GM19023 (cell line): ENCODE data around the gene CSNK1D.

Source experiments
- ATAC-seq: cut with Tn5 transposase; IDR thresholded peaks from one replicate; pipeline ENCODE4 v1.9.1; 2021; ENCODE audit warnings: mild to moderate bottlenecking, moderate library complexity; ENCODE audit not compliant: unreplicated experiment

CSNK1D gene

DNA sequence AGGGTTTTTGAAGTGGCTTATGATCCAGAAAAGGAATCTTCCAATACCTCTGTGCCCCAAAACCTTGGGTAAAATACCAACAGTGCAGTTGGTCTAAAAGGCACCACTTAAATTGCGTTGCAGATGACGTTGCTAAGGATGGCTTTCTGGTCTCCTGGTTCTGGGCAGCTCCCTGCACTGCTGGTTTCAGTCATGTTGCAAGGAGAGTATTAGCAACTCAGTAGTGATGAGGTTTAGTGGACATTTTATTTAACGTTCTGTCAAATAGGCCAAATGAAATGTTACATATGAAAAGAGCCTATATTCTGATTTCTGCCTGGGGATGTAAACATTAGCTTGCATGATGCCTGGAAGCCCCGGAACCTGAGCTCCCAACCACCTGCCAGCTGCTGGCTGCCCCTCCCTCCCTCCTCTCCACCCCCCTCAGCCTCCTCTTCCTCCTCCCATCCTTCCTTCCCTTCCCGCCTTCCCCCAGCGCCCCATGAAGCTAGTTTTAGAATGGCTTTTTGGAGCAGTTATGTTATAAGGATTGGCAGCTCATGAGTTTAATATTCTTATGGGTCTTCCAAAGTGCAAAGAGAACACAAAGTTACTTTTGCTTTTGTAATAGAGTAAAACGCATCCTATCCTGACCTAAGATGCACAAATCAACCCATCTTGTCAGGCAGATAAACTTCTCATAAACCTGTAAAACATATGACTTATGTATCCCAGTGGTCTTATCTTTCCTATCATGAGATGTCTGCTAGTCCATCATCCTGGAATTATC is 23.2 kb upstream of the CSNK1D start:
- no peak for ATAC-seq

- ATAC-seq: no peak
Observed at GRCh38 chr17:82295472-82295814, 21.9 kb upstream of the CSNK1D start.

GRCh38 chr17:82294064-82294773 is 20.7 kb upstream of the CSNK1D start:
- no peak for ATAC-seq

- peak; percentile 99 for ATAC-seq
Observed at GRCh38 chr17:82292251-82293154, 19.0 kb upstream of the CSNK1D start.

- ATAC-seq: no peak
Observed at GRCh38 chr17:82291582-82292250, 18.2 kb upstream of the CSNK1D start.

DNA sequence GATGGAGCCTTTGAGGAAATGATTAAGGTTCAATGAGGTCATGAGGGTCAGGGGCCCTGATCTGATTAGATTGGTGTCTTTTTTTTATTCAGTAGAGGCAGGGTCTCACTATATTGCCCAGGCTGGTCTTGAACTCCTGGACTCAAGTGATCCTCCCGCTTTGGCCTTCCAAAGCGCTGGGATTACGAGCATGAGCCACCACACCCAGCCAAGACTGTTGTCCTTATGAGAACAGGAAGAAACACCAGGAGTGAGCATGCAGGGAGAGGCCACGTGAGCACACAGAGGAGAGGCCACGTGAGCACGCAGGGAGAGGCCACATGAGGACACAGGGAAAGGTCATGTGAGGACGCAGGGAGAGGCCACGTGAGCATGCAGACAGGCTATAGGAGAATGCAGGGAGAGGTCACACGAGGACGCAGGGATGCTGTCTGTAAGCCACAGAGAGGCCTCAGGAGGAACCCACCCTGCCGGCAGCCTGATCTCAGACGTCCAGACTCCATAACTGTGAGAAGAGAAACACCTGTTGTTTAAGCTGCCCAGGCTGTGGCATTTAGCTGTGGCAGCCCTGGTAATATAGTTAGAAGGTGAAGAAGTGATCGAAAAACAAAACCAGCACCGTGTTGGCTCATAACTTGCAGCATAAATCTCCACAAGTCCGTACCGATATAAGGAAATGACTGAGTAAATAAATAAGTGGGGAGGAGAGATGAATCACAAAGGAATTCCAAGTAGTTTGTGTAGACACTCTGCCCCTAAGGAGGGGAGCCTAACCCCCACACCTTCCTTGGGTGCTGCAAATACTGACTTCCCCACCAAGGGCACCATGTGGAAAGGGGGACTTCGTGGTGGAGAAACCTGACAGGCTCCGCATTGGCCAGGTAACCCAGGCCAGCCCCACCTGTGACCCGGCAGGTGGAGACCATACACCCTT is 14.6 kb upstream of the CSNK1D start:
- no peak for ATAC-seq

- ATAC-seq: no peak
Observed at GRCh38 chr17:82287013-82287867, 13.7 kb upstream of the CSNK1D start.

DNA sequence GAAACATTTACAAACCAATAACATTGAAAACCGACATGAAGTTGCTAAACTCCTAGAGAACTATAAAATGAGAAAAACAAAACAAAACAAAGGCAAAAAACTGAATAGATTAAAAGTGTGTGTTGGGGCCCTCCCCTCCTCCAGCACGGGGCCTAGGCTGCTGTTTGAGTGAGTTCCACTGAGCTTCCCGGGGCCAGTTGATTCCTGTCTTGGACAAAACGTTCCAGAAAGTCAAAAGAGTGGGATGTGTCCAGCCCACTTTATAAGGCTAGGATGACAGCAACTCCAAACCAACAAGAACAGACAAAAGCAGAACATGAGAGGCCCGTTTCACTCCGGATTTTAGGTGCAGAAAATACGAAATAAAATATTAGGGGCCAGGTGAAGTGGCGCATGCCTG is 11.6 kb upstream of the CSNK1D start:
- no peak for ATAC-seq

GRCh38 chr17:82283208-82283749 is 9.8 kb upstream of the CSNK1D start:
- ATAC-seq: no peak

- no peak for ATAC-seq
Observed at GRCh38 chr17:82282239-82283207, 9.0 kb upstream of the CSNK1D start.

DNA sequence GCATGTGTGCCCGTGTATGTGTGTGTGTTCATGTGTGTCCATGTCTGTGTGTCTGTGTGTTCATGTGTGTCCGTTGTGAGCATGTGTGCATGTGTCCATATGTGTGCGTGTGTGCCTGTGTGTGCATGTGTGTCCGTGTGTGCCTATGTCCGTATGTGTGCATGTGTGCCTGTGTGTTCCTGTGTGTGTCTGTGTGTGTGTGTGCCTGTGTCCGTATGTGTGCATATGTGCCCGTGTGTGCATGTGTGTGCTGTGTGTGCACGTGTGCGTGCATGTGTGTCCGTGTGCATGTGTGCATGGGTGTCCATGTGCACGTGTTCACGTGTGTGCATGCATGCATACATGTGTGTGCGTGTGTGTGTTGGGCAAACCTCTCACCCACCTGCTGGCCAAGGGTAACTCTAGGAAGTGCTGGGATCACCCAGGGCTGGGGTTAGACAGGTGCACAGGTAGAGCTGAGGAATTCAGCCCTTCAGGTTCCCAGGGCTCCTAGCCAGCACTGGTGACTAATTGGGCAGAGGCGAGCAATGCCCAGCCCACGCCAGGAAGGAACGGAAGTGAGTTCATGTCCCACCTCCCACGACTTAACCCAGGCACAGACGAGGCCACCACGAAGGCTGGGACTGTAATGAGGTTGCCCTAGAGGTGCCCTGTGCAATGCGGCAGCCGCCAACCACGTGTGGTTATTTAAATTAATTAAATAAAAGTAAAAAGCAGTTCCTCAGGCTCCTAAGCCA is 8.2 kb upstream of the CSNK1D start:
- ATAC-seq: no peak

DNA sequence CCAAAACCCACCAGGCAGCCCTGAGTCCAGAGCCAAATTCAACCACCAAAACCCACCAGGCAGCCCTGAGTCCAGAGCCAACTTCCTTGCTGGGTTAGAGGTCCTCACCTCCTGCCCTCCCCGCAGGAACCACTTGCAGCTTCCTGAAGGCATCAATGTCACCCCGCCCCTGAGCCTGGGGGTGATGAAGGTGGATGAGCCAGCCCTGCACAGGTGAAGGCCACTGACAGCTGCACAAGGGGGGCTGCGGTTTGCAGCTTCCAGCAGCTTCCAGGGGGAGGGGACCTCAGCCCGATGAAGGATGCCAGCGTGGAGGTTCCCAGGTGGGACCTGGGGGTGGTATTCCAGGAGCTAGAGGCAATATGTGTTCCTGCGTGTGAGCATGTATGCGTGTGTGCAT is 7.6 kb upstream of the CSNK1D start:
- no peak for ATAC-seq

DNA sequence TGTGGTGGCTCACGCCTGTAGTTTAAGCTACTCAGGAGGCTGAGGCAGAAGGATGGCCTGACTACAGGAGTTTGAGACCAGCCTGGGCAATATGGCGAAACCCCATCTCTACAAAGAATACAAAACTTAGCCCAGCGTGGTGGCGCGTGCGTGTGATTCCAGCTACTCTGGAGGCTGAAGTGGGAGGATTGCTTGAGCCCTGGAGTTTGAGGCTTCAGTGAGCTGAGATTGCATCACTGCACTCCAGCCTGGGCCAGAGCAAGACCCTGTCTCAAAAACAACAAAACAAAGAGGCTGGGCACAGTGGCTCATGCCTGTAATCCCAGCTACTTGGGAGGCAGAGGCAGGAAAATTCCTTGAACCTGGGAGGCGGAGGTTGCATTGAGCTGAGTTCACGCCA is 7.0 kb upstream of the CSNK1D start:
- no peak for ATAC-seq

GRCh38 chr17:82278786-82279391 is 5.4 kb upstream of the CSNK1D start:
- ATAC-seq: no peak

DNA sequence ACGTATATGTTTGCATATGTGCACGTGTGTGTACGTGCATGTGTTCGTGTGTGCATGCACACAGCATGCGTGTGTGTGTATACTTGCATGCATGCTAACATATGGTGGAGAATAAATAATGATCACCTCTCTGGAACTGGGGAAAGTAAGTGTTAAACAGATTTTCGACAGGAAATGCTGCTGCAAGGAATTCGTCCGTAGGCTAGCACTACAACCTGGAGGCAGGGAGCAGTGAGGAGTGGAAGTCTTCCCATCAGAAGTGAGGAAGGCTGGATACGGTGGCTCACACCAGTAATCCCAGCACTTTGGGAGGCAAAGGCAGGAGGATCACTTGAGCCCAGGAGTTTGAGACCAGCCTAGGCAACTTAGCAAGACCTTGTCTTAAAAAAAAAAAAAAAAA is 4.8 kb upstream of the CSNK1D start:
- no peak for ATAC-seq

DNA sequence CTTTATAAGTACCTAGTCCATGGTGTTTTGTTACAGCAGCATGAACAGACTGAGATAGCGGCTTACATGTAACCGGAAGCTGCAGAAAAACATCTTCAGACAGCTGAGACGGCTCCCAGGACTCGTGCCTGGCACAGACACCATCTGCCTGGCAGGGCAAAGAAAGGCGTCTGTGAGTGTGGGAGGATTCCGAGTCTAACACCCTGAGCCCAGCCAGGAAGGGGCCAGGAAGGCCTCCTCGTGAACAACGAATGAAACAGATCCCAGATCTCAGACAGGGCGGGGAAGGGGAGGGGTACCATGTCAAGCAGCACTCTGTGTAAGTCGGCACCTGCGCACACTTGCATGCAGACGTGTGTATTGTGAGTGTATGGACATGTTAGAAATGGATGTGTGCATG is 4.4 kb upstream of the CSNK1D start:
- ATAC-seq: no peak

DNA sequence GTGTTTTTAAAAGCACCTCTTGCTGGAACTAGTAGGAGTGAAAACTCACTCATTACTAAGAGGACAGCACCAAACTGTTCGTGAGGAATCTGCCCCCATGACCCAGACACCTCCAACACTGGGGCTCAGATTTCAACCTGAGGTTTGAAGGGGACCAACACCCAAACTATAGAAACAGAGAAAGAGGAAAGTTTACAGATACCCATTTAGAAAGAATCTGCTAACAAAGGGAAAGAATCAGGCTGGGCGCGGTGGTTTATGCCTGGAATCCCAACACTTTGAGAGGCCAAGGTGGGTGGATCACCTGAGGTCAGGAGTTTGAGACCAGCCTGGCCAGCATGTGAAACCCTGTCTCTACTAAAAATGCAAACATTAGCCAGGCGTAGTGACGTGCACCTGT is 3.4 kb upstream of the CSNK1D start:
- no peak for ATAC-seq
